Glomerular visceral epithelial cell (primary cell): Measurements from ENCODE around the gene WDFY2.

Source experiments
- DNase-seq: peaks from one replicate; pipeline ENCODE4 v3.0.0-alpha.2; 2016; ENCODE audit errors: extremely low spot score

Gene WDFY2

GRCh38 chr13:51707461-51707860 lies 123.2 kb downstream of the WDFY2 start:
- DNase-seq, result no peak

GRCh38 chr13:51713807-51714206 lies 129.5 kb downstream of the WDFY2 start:
- no peak for DNase-seq

- no peak for DNase-seq
These were observed 130.5 kb downstream of the WDFY2 start for GRCh38 chr13:51714663-51715168.

- DNase-seq, result no peak
These were observed 131.4 kb downstream of the WDFY2 start for GRCh38 chr13:51715613-51716012.

GRCh38 chr13:51717786-51718398 lies 133.6 kb downstream of the WDFY2 start:
- no peak for DNase-seq

- no peak for DNase-seq
These were observed 135.1 kb downstream of the WDFY2 start for GRCh38 chr13:51719394-51719793.

- DNase-seq, result no peak
These were observed 137.2 kb downstream of the WDFY2 start for GRCh38 chr13:51721496-51721895.

GRCh38 chr13:51723529-51723928 lies 139.3 kb downstream of the WDFY2 start:
- no peak for DNase-seq

GRCh38 chr13:51724721-51725120 lies 140.5 kb downstream of the WDFY2 start:
- no peak for DNase-seq

GRCh38 chr13:51726446-51727193 lies 142.4 kb downstream of the WDFY2 start:
- no peak for DNase-seq

- DNase-seq, result no peak
These were observed 143.5 kb downstream of the WDFY2 start for GRCh38 chr13:51727634-51728274.

GRCh38 chr13:51728275-51728673 lies 144.0 kb downstream of the WDFY2 start:
- no peak for DNase-seq

GRCh38 chr13:51728972-51729371 lies 144.7 kb downstream of the WDFY2 start:
- no peak for DNase-seq

- peak; percentile 61 for DNase-seq
These were observed 145.7 kb downstream of the WDFY2 start for GRCh38 chr13:51729866-51730553.

- DNase-seq, result no peak
These were observed 146.7 kb downstream of the WDFY2 start for GRCh38 chr13:51730927-51731326.

GRCh38 chr13:51731759-51732158 lies 147.5 kb downstream of the WDFY2 start:
- no peak for DNase-seq

GRCh38 chr13:51733374-51734298 lies 149.4 kb downstream of the WDFY2 start:
- no peak for DNase-seq

GRCh38 chr13:51734786-51735185 lies 150.5 kb downstream of the WDFY2 start:
- peak; percentile 42 for DNase-seq

GRCh38 chr13:51737609-51738008 lies 153.3 kb downstream of the WDFY2 start:
- DNase-seq, result no peak

GRCh38 chr13:51738226-51738905 lies 154.1 kb downstream of the WDFY2 start:
- no peak for DNase-seq
